GM12874 (cell line): ENCODE results near the gene PCID2.

Experiments
- CTCF ChIP-seq: IDR thresholded peaks from 2 replicates; pipeline ENCODE4 v1.5.1; 2011; ENCODE audit warnings: low read depth, mild to moderate bottlenecking, control low read depth, low read length, moderate library complexity; ENCODE audit not compliant: insufficient read depth

Gene PCID2

GRCh38 chr13:113166681-113167080, 41.8 kb downstream of the PCID2 start:
- no peak for TF ChIP-seq CTCF

- TF ChIP-seq CTCF: no peak
These were observed 42.2 kb downstream of the PCID2 start for GRCh38 chr13:113166266-113166665.

GRCh38 chr13:113164492-113164891, 44.0 kb downstream of the PCID2 start:
- TF ChIP-seq CTCF: no peak

- no peak for TF ChIP-seq CTCF
These were observed 45.4 kb downstream of the PCID2 start for GRCh38 chr13:113162783-113163685.

GRCh38 chr13:113161433-113161832, 47.0 kb downstream of the PCID2 start:
- no peak for TF ChIP-seq CTCF

- no peak for TF ChIP-seq CTCF
These were observed 47.5 kb downstream of the PCID2 start for GRCh38 chr13:113160983-113161382.

GRCh38 chr13:113159701-113160100, 48.8 kb downstream of the PCID2 start:
- no peak for TF ChIP-seq CTCF
